ENCODE results near the gene ARHGAP36.
A peak's percentile ranks its signal among the peaks of the same experiment; 100 is the strongest.

- no peak for TF ChIP-seq CTCF (optimal IDR thresholded peaks at IDR 0.05 in 1 of 3, IDR thresholded peaks at IDR 0.05 in 1 of 3, conservative IDR thresholded peaks at IDR 0.05 in 1 of 3; ENCODE audit: extremely low read depth in 1 of 3, insufficient read depth in 2 of 3, low read length in 3 of 3)
- TF ChIP-seq EZH2 (IDR thresholded peaks at IDR 0.05; ENCODE audit: low read length) = peak; percentile 46
Observed at GRCh38 chrX:131081772-131082740, 23.9 kb downstream of the ARHGAP36 start.

Data from keratinocyte (primary cell).